ENCODE data around the gene IL36A.

IL36A gene

GRCh38 chr2:113007250-113007649 lies 2.0 kb downstream of the IL36A start:
- no peak for DNase-seq

GRCh38 chr2:113009622-113010021 lies 4.4 kb downstream of the IL36A start:
- no peak for DNase-seq

- no peak for DNase-seq
Measured at GRCh38 chr2:113010088-113010487, 4.8 kb downstream of the IL36A start.

- DNase-seq: no peak
Measured at GRCh38 chr2:113011108-113011507, 5.8 kb downstream of the IL36A start.

GRCh38 chr2:113012436-113013335 lies 7.4 kb downstream of the IL36A start:
- no peak for DNase-seq

- DNase-seq: no peak
Measured at GRCh38 chr2:113013336-113013661, 8.0 kb downstream of the IL36A start.

- DNase-seq: no peak
Measured at GRCh38 chr2:113014067-113014466, 8.8 kb downstream of the IL36A start.

GRCh38 chr2:113015042-113015441 lies 9.8 kb downstream of the IL36A start:
- no peak for DNase-seq

- DNase-seq: no peak
Measured at GRCh38 chr2:113015655-113016054, 10.4 kb downstream of the IL36A start.

- no peak for DNase-seq
Measured at GRCh38 chr2:113018509-113018908, 13.2 kb downstream of the IL36A start.

GRCh38 chr2:113021312-113021711 lies 16.1 kb downstream of the IL36A start:
- DNase-seq: no peak

- DNase-seq: no peak
Measured at GRCh38 chr2:113024764-113025163, 19.5 kb downstream of the IL36A start.

- peak; percentile 56 to 80 (median 76) for DNase-seq
Measured at GRCh38 chr2:113025737-113026136, 20.5 kb downstream of the IL36A start.

GRCh38 chr2:113027691-113028090 lies 22.4 kb downstream of the IL36A start:
- no peak for DNase-seq

- peak in 2 of 3 donors; percentile 32 to 33 for DNase-seq
Measured at GRCh38 chr2:113028112-113028511, 22.9 kb downstream of the IL36A start.

- peak in 1 of 3 donors; percentile 24 for DNase-seq
Measured at GRCh38 chr2:113032737-113033136, 27.5 kb downstream of the IL36A start.

- DNase-seq: no peak
Measured at GRCh38 chr2:113034016-113034415, 28.8 kb downstream of the IL36A start.

- DNase-seq: no peak
Measured at GRCh38 chr2:113036763-113037162, 31.5 kb downstream of the IL36A start.

GRCh38 chr2:113038291-113038690 lies 33.0 kb downstream of the IL36A start:
- peak; percentile 58 to 66 (median 62) for DNase-seq

- DNase-seq: peak in 1 of 3 donors; percentile 43
Measured at GRCh38 chr2:113039158-113039557, 33.9 kb downstream of the IL36A start.

- DNase-seq: peak; percentile 70 to 83 (median 73)
Measured at GRCh38 chr2:113039719-113040118, 34.5 kb downstream of the IL36A start.

- DNase-seq: no peak
Measured at GRCh38 chr2:113041871-113042270, 36.6 kb downstream of the IL36A start.

- no peak for DNase-seq
Measured at GRCh38 chr2:113046465-113046864, 41.2 kb downstream of the IL36A start.

- DNase-seq: no peak
Measured at GRCh38 chr2:113050921-113051895, 45.9 kb downstream of the IL36A start.
